ENCODE results near the gene MEI1.
A peak's percentile ranks its signal among the peaks of the same experiment; 100 is the strongest.

Gene MEI1

GRCh38 chr22:41782316-41782715 lies 83.0 kb downstream of the MEI1 start:
- TF ChIP-seq, protein P1, sequence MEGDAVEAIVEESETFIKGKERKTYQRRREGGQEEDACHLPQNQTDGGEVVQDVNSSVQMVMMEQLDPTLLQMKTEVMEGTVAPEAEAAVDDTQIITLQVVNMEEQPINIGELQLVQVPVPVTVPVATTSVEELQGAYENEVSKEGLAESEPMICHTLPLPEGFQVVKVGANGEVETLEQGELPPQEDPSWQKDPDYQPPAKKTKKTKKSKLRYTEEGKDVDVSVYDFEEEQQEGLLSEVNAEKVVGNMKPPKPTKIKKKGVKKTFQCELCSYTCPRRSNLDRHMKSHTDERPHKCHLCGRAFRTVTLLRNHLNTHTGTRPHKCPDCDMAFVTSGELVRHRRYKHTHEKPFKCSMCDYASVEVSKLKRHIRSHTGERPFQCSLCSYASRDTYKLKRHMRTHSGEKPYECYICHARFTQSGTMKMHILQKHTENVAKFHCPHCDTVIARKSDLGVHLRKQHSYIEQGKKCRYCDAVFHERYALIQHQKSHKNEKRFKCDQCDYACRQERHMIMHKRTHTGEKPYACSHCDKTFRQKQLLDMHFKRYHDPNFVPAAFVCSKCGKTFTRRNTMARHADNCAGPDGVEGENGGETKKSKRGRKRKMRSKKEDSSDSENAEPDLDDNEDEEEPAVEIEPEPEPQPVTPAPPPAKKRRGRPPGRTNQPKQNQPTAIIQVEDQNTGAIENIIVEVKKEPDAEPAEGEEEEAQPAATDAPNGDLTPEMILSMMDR (conservative IDR thresholded peaks at IDR 0.05; ENCODE audit: low read length), result no peak
- no peak overlapping the region for H3K4me3 ChIP-seq (ENCODE audit: low read length)
- no peak for DNase-seq (ENCODE audit: low read depth)

- TF ChIP-seq, protein P1 (conservative IDR thresholded peaks at IDR 0.05; ENCODE audit: low read length), result no peak
These were observed 83.4 kb downstream of the MEI1 start for GRCh38 chr22:41782751-41783150.

GRCh38 chr22:41787331-41787730 lies 88.0 kb downstream of the MEI1 start:
- no peak overlapping the region for H3K4me3 ChIP-seq (ENCODE audit: low read length)
- TF ChIP-seq, protein P1 (conservative IDR thresholded peaks at IDR 0.05; ENCODE audit: low read length), result no peak
- no peak for DNase-seq (ENCODE audit: low read depth)

More at GRCh38 chr22:41782751-41783150, 83.4 kb downstream of the MEI1 start:
- no peak for DNase-seq (ENCODE audit: low read depth)
- no peak overlapping the region for H3K4me3 ChIP-seq (ENCODE audit: low read length)

DNA sequence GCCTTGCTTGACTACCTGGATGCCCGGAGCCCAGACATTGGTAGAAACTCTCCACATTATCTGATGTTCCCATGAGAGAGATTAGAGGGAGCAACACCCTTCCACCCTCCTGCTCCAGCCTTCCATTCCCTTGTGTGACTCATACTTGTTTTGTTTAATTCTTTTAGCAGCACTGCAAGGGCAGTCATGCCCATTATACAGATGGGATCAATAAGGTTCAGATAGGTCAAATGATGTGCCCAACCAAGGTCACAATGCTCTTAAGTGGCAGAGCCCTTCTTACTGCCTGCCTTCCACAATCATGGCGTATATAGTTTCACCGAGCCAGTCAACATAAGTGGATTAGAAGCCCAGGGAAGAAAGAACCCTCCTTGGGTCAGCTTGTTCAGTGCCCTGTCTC lies 94.6 kb downstream of the MEI1 start:
- TF ChIP-seq, protein P1 (conservative IDR thresholded peaks at IDR 0.05; ENCODE audit: low read length), result no peak
- no peak overlapping the region for H3K4me3 ChIP-seq (ENCODE audit: low read length)
- DNase-seq (ENCODE audit: low read depth), result no peak

DNA sequence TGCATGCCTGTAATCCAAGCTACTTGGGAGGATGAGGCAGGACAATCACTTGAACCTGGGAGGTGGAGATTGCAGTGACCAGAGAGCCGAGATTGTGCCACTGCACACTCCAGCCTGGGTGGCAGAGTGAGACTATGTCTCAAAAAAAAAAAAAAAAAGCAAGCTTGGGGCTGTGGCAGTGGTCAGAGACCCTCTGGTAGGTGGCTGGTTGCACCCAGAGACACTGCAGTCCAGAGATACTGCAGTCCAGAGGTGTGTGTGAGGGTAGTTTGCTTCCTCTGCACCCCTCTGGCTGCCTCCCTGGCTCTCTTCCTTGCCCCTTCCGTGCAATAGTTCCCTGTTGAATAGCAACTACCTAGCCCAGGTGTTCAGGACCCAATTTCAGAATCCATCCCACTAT lies 99.4 kb downstream of the MEI1 start:
- no peak overlapping the region for H3K4me3 ChIP-seq (ENCODE audit: low read length)
- TF ChIP-seq, protein P1 (conservative IDR thresholded peaks at IDR 0.05; ENCODE audit: low read length), result no peak
- no peak for DNase-seq (ENCODE audit: low read depth)

DNA sequence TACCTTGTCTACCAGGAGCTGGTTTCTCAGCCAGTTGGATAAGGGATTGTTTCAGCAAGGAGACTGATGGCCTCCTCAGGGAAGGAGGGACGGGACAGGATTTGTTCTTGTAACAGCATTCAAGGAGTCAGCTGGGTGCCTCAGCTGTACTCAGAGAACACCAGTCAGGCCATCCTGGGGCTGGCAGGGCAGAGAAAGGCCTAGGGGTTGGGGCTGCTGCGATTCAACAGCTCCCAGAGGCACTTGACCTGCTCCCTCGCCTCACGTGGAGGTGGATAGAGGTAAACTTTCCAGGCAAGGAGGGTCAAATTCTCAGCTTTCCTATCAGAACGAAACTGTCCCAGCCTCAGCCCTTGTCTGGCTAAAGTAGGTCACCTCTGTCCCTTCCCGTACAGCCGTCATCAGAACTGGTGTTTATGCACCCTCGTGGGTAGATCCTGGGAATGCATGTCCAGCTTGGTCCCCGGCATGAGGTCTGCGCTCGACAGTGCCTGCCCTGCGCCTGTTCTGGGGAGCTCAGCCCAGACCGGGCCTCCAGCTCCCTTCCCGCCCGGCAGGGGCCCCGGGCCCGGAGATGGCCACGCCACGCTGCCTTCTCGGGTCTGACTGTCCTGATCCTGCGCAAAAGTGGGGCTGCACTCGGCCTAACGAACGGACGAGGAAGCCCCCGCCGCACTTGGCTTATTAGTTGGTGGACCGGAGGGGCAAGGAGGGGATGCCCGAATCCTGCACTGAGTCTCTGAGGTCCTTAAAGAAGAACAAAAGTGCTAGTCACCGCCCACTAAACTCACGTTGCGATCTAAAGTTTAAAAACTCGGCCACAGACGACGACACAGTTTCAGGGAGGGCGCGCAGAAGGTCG lies 100.4 kb downstream of the MEI1 start:
- TF ChIP-seq, protein P1 (conservative IDR thresholded peaks at IDR 0.05; ENCODE audit: low read length), result no peak; the same call in 1 of the 2 replicates
- DNase-seq (ENCODE audit: low read depth), result peak; percentile 30
- peak overlapping the region; percentile 98 for H3K4me3 ChIP-seq (ENCODE audit: low read length)
